Measurements from ENCODE around the gene TTLL3. TPM values are rescaled to one million over a fixed set of nuclear protein-coding genes. Genes with fewer than 3 reads are reported as not detected.

TTLL3 gene
- total RNA-seq, 2 donors from 2014 or later, result 21.6 to 35.0 TPM

- no peaks in the 10 kb centered on the region for H3K9me3 ChIP-seq (ENCODE audit: control insufficient read depth, low read length)
- WGBS, 2 experiments (ENCODE audit: insufficient coverage in 1 of 2, insufficient read length in 1 of 2), result 81 to 93% methylated on average over 3 to 7 of the region's 7 CpGs
- no peaks in the 10 kb centered on the region for H3K9me3 Mint-ChIP-seq
- H3K27me3 ChIP-seq (ENCODE audit: control insufficient read depth, insufficient read depth, low read length, poor library complexity, severe bottlenecking), result no peaks in the 10 kb centered on the region
- no peak for DNase-seq
- no peak overlapping the region for H3K27ac Mint-ChIP-seq
- no peak overlapping the region for H3K9ac ChIP-seq (ENCODE audit: extremely low read depth, low read length, poor library complexity, severe bottlenecking)
- no peaks in the 10 kb centered on the region for H3K27me3 Mint-ChIP-seq (ENCODE audit: insufficient read depth)
- H3K4me1 ChIP-seq (ENCODE audit: control insufficient read depth, insufficient read depth, low read length), result no peaks in the 10 kb centered on the region
- H3K36me3 Mint-ChIP-seq (ENCODE audit: low read depth), result peaks cover 74% of the 10 kb centered on the region
- no peaks in the 10 kb centered on the region for H3K4me1 Mint-ChIP-seq
- H3K36me3 ChIP-seq (ENCODE audit: control insufficient read depth, insufficient read depth, low read length), result peaks cover 75% of the 10 kb centered on the region
- no peak for TF ChIP-seq CTCF (conservative IDR thresholded peaks at IDR 0.05)
- H3K27ac ChIP-seq (ENCODE audit: low read depth, low read length), result no peak overlapping the region
- no peak overlapping the region for H3K4me3 ChIP-seq (ENCODE audit: low read length)
- no peak overlapping the region for H3K4me3 Mint-ChIP-seq
Observed at GRCh38 chr3:9786209-9786739, 23.8 kb upstream of the TTLL3 start.

GRCh38 chr3:9786825-9787669 is 23.0 kb upstream of the TTLL3 start:
- H3K4me1 Mint-ChIP-seq, result peaks cover 4% of the 10 kb centered on the region
- TF ChIP-seq CTCF (conservative IDR thresholded peaks at IDR 0.05), result peak; percentile 78
- H3K27ac Mint-ChIP-seq, result no peak overlapping the region
- Histone ChIP-seq H3K27me3 (ENCODE audit: control insufficient read depth, insufficient read depth, low read length, poor library complexity, severe bottlenecking) (no peaks in the 10 kb centered on the region), H3K4me1 (ENCODE audit: control insufficient read depth, insufficient read depth, low read length) (no peaks in the 10 kb centered on the region), H3K9ac (ENCODE audit: extremely low read depth, low read length, poor library complexity, severe bottlenecking) (no peak overlapping the region), H3K4me3 (ENCODE audit: low read length) (no peak overlapping the region), H3K27ac (ENCODE audit: low read depth, low read length) (no peak overlapping the region), H3K9me3 (ENCODE audit: control insufficient read depth, low read length) (no peaks in the 10 kb centered on the region), H3K36me3 (ENCODE audit: control insufficient read depth, insufficient read depth, low read length) (peaks cover 67% of the 10 kb centered on the region)
- 85 to 91% methylated on average over 5 to 13 of the region's 13 CpGs for WGBS, 2 experiments (ENCODE audit: insufficient coverage in 1 of 2, insufficient read length in 1 of 2)
- H3K4me3 Mint-ChIP-seq, result no peak overlapping the region
- DNase-seq, result peak; percentile 67
- H3K27me3 Mint-ChIP-seq (ENCODE audit: insufficient read depth), result no peaks in the 10 kb centered on the region
- peaks cover 70% of the 10 kb centered on the region for H3K36me3 Mint-ChIP-seq (ENCODE audit: low read depth)
- no peaks in the 10 kb centered on the region for H3K9me3 Mint-ChIP-seq

GRCh38 chr3:9787714-9788113 is 22.3 kb upstream of the TTLL3 start:
- no peak for DNase-seq
- H3K9me3 Mint-ChIP-seq, result no peaks in the 10 kb centered on the region
- H3K36me3 Mint-ChIP-seq (ENCODE audit: low read depth), result peaks cover 64% of the 10 kb centered on the region
- no peaks in the 10 kb centered on the region for H3K9me3 ChIP-seq (ENCODE audit: control insufficient read depth, low read length)
- TF ChIP-seq CTCF (conservative IDR thresholded peaks at IDR 0.05), result no peak
- no peak overlapping the region for H3K9ac ChIP-seq (ENCODE audit: extremely low read depth, low read length, poor library complexity, severe bottlenecking)
- H3K27ac Mint-ChIP-seq, result peak overlapping the region; percentile 10
- H3K4me3 Mint-ChIP-seq, result no peak overlapping the region
- H3K36me3 ChIP-seq (ENCODE audit: control insufficient read depth, insufficient read depth, low read length), result peaks cover 64% of the 10 kb centered on the region
- no peaks in the 10 kb centered on the region for H3K27me3 Mint-ChIP-seq (ENCODE audit: insufficient read depth)
- no peak overlapping the region for H3K4me3 ChIP-seq (ENCODE audit: low read length)
- no peak overlapping the region for H3K27ac ChIP-seq (ENCODE audit: low read depth, low read length)
- no peaks in the 10 kb centered on the region for H3K27me3 ChIP-seq (ENCODE audit: control insufficient read depth, insufficient read depth, low read length, poor library complexity, severe bottlenecking)
- WGBS, 2 experiments (ENCODE audit: insufficient coverage in 1 of 2, insufficient read length in 1 of 2), result 93 to 96% methylated on average over 5 to 6 of the region's 6 CpGs
- peaks cover 4% of the 10 kb centered on the region for H3K4me1 Mint-ChIP-seq
- no peaks in the 10 kb centered on the region for H3K4me1 ChIP-seq (ENCODE audit: control insufficient read depth, insufficient read depth, low read length)

Measured in endodermal cell (in vitro differentiated cells).